ENCODE data around the gene POLR1G.
"Not testable (repeated sequence)": the region's sequence is repeated elsewhere in the genome, so short reads cannot be mapped to it uniquely, and the experiment has no call there.

DNA sequence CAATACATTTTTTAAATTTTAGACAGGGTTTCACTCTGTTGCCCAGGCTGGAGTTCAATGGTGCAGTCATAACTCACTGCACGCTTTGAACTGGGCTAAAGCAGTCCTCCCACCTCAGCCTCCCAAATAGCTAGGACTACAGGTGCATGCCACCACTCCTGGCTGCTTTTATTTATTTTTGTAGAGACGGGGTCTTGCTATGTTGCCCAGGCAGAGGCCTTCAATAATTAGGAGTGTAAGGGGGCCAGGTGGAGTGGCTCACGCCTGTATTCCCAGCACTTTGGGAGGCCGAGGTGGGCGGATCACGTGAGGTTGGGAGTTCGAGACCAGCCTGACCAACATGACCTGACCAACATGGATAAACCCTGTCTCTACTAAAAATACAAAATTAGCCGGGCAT, 26.1 kb downstream of the POLR1G start:
- TF ChIP-seq, protein P1, sequence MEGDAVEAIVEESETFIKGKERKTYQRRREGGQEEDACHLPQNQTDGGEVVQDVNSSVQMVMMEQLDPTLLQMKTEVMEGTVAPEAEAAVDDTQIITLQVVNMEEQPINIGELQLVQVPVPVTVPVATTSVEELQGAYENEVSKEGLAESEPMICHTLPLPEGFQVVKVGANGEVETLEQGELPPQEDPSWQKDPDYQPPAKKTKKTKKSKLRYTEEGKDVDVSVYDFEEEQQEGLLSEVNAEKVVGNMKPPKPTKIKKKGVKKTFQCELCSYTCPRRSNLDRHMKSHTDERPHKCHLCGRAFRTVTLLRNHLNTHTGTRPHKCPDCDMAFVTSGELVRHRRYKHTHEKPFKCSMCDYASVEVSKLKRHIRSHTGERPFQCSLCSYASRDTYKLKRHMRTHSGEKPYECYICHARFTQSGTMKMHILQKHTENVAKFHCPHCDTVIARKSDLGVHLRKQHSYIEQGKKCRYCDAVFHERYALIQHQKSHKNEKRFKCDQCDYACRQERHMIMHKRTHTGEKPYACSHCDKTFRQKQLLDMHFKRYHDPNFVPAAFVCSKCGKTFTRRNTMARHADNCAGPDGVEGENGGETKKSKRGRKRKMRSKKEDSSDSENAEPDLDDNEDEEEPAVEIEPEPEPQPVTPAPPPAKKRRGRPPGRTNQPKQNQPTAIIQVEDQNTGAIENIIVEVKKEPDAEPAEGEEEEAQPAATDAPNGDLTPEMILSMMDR (IDR thresholded peaks at IDR 0.05; ENCODE audit: low read length), result not testable (repeated sequence)
- TF ChIP-seq EZH2phosphoT487 (IDR thresholded peaks at IDR 0.05; ENCODE audit: low read length); EZH2 (optimal IDR thresholded peaks at IDR 0.05; ENCODE audit: low read depth, low read length): not testable (repeated sequence)
